ENCODE results near the gene TBCEL.
A peak's percentile ranks its signal among the peaks of the same experiment; 100 is the strongest.

The TBCEL gene

DNA sequence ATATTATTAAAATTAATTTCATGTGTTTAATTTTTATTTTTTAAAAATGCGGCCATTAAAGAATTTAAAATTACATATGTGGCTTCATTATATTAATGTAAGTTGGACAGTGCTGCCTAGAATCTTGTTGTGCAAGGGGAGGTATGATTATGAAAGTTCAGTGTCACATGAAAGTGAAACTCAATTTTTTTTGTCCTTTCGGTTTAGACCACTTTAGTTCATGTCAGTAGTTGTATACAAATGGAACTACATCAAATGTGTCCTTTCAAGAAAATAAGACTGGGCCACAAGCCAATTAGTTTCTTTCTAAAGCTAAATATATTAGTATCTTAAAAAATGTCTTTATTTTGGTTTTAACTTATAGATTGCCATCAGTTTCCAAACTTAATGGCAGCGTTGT, 35.7 kb downstream of the TBCEL start:
- TF ChIP-seq MYC (IDR thresholded peaks at IDR 0.05; ENCODE audit: low read depth, low read length) = no peak
- TF ChIP-seq, protein P1, sequence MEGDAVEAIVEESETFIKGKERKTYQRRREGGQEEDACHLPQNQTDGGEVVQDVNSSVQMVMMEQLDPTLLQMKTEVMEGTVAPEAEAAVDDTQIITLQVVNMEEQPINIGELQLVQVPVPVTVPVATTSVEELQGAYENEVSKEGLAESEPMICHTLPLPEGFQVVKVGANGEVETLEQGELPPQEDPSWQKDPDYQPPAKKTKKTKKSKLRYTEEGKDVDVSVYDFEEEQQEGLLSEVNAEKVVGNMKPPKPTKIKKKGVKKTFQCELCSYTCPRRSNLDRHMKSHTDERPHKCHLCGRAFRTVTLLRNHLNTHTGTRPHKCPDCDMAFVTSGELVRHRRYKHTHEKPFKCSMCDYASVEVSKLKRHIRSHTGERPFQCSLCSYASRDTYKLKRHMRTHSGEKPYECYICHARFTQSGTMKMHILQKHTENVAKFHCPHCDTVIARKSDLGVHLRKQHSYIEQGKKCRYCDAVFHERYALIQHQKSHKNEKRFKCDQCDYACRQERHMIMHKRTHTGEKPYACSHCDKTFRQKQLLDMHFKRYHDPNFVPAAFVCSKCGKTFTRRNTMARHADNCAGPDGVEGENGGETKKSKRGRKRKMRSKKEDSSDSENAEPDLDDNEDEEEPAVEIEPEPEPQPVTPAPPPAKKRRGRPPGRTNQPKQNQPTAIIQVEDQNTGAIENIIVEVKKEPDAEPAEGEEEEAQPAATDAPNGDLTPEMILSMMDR (IDR thresholded peaks at IDR 0.05; ENCODE audit: low read depth, low read length) = no peak
- TF ChIP-seq, protein P2, sequence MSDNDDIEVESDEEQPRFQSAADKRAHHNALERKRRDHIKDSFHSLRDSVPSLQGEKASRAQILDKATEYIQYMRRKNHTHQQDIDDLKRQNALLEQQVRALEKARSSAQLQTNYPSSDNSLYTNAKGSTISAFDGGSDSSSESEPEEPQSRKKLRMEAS (IDR thresholded peaks at IDR 0.05; ENCODE audit: low read depth, low read length) = no peak
- no peak for TF ChIP-seq POLR2A (IDR thresholded peaks at IDR 0.05; ENCODE audit: extremely low read depth, insufficient read length)
- peak; percentile 12 for DNase-seq (ENCODE audit: low read depth)
- H3K4me3 ChIP-seq (ENCODE audit: low read depth, low read length) = no peak overlapping the region

DNA sequence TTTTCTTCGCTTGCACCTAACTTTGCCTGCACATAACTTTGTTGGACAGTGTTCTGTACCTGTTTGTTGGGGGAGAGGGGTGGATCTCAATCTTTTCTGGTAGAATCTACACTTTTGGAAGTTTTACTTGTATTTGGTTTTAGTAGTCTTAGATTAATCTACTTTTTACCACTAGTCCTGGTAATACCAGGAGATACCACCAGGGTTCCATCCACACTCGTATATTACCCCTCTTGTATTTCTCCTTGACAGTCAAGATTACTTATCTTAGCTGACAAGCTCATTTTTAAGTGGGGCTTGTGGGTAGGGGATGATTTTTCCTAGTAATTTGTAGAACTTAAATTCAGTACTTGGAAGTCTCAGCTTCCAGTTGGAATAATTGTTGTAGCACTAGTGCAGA, 39.8 kb downstream of the TBCEL start:
- DNase-seq (ENCODE audit: low read depth) = peak; percentile 7
- TF ChIP-seq, protein P1 (IDR thresholded peaks at IDR 0.05; ENCODE audit: low read depth, low read length) = peak; percentile 11
- TF ChIP-seq POLR2A (IDR thresholded peaks at IDR 0.05; ENCODE audit: extremely low read depth, insufficient read length) (no peak), MYC (IDR thresholded peaks at IDR 0.05; ENCODE audit: low read depth, low read length) (no peak)
- H3K4me3 ChIP-seq (ENCODE audit: low read depth, low read length) = no peak overlapping the region

DNA sequence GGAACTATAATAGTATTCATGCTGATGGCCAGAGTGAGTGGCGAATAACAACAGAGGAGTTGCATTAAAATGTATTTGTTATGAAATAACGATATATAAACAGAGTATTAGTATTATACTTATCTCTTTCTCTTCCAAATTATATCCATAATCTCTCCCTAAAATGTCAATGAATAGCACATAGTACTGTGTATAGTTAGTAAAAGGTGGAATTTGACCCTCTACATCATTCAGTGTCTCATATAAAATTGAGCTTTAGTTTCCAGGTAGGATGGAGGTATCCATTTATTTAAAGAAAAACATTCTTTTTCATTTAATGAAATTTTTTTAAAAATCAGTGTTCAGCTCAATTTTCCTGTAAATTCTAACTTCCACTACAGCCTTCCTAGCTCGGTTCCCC, 42.7 kb downstream of the TBCEL start:
- no peak overlapping the region for H3K4me3 ChIP-seq (ENCODE audit: low read depth, low read length)
- no peak for TF ChIP-seq MYC (IDR thresholded peaks at IDR 0.05; ENCODE audit: low read depth, low read length)
- TF ChIP-seq, protein P1 (IDR thresholded peaks at IDR 0.05; ENCODE audit: low read depth, low read length) = no peak
- TF ChIP-seq, protein P2 (IDR thresholded peaks at IDR 0.05; ENCODE audit: low read depth, low read length) = no peak
- no peak for TF ChIP-seq POLR2A (IDR thresholded peaks at IDR 0.05; ENCODE audit: extremely low read depth, insufficient read length)
- DNase-seq (ENCODE audit: low read depth) = no peak

DNA sequence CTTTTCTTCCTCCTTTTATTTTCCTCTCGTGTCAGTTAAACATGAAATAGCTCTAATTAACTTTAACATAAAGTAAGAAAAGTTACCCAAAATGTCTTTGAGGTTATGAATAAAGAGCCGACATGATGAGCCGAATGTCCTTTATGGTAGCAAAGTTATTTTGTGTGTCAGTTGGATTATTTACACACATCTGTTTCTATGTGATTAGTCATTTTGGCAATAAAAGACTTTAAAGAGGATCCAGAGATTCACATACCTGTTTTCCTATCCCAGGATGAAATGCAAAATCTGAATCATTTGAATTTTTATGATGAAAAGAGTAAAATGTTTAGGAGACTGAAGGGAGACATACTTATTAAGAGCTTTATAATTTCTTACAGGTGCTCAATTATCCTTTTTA, 43.1 kb downstream of the TBCEL start:
- no peak overlapping the region for H3K4me3 ChIP-seq (ENCODE audit: low read depth, low read length)
- TF ChIP-seq, protein P1 (IDR thresholded peaks at IDR 0.05; ENCODE audit: low read depth, low read length) = no peak
- TF ChIP-seq MYC (IDR thresholded peaks at IDR 0.05; ENCODE audit: low read depth, low read length) = no peak
- TF ChIP-seq, protein P2 (IDR thresholded peaks at IDR 0.05; ENCODE audit: low read depth, low read length) = no peak
- no peak for TF ChIP-seq POLR2A (IDR thresholded peaks at IDR 0.05; ENCODE audit: extremely low read depth, insufficient read length)
- no peak for DNase-seq (ENCODE audit: low read depth)

DNA sequence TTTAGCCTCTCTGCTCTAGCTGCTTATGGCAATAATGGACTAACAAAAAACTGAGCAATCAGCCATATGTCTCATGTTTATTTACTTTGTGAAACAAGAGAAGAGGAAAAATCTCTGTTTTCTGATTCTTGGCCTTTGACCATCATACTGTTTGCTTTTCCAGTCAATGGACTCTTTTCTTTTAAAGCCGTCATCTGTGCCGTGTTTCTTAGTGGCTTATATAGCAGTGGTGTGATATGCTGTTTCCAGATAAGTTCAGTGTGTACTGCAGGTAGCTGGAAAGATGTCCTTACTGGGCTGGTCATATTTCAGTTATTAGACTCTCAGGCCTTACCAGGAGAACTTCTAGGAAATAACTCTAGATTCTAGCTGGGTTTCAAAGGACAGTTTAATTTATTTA, 43.6 kb downstream of the TBCEL start:
- TF ChIP-seq, protein P2 (IDR thresholded peaks at IDR 0.05; ENCODE audit: low read depth, low read length) = no peak
- TF ChIP-seq, protein P1 (IDR thresholded peaks at IDR 0.05; ENCODE audit: low read depth, low read length) = no peak
- TF ChIP-seq MYC (IDR thresholded peaks at IDR 0.05; ENCODE audit: low read depth, low read length) = no peak
- DNase-seq (ENCODE audit: low read depth) = no peak
- H3K4me3 ChIP-seq (ENCODE audit: low read depth, low read length) = no peak overlapping the region

DNA sequence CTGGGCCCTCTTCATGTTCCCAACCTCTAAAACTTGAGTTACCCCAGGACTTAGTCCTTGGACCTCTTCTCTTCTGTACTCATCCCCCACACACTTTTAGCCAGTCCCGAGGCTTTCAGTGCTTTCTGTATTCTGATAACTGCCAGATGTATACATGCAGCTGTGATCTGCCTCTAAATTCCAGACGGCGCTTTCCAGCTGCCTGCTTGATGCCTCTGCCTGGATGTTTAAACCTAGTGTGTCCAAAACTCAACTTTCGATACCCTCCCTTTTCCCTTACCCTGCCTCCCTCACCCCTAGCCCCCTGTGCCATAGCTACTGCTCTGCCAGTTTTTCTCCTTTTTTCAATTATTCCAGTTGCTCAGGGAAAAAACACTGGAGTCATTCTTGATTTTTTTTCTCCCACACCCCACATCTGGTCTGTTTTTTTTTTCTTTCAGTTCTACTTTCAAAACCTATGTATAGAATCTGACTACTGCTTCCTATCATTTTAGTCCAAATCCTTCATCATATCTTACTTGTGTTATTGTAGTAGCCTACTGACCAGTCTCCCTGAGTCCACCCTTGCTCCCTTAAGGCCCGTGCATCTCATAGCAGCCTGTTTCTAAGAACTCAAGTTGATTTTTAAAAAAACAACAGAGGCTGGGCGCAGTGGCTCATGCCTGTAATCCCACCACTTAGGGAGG, 44.2 kb downstream of the TBCEL start:
- H3K4me3 ChIP-seq (ENCODE audit: low read depth, low read length) = no peak overlapping the region
- DNase-seq (ENCODE audit: low read depth) = no peak
- TF ChIP-seq, protein P1 (IDR thresholded peaks at IDR 0.05; ENCODE audit: low read depth, low read length) = no peak
- TF ChIP-seq, protein P2 (IDR thresholded peaks at IDR 0.05; ENCODE audit: low read depth, low read length) = no peak
